DMS53 treated with DMSO at 0.1 percent for 48 hours (cell line): ENCODE measurements around the gene TRAPPC14.
"Not testable (repeated sequence)": the region's sequence is repeated elsewhere in the genome, so short reads cannot be mapped to it uniquely, and the experiment has no call there.

Experiments
- DNase-seq: peaks from one replicate; lab custom pipeline; 2025; ENCODE audit not compliant: unreplicated experiment; lab: John Stamatoyannopoulos, UW

TRAPPC14 gene, protein sequence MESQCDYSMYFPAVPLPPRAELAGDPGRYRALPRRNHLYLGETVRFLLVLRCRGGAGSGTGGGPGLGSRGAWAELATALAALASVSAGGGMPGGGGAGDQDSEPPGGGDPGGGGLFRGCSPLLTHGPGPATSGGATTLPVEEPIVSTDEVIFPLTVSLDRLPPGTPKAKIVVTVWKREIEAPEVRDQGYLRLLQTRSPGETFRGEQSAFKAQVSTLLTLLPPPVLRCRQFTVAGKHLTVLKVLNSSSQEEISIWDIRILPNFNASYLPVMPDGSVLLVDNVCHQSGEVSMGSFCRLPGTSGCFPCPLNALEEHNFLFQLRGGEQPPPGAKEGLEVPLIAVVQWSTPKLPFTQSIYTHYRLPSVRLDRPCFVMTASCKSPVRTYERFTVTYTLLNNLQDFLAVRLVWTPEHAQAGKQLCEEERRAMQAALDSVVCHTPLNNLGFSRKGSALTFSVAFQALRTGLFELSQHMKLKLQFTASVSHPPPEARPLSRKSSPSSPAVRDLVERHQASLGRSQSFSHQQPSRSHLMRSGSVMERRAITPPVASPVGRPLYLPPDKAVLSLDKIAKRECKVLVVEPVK

DNA sequence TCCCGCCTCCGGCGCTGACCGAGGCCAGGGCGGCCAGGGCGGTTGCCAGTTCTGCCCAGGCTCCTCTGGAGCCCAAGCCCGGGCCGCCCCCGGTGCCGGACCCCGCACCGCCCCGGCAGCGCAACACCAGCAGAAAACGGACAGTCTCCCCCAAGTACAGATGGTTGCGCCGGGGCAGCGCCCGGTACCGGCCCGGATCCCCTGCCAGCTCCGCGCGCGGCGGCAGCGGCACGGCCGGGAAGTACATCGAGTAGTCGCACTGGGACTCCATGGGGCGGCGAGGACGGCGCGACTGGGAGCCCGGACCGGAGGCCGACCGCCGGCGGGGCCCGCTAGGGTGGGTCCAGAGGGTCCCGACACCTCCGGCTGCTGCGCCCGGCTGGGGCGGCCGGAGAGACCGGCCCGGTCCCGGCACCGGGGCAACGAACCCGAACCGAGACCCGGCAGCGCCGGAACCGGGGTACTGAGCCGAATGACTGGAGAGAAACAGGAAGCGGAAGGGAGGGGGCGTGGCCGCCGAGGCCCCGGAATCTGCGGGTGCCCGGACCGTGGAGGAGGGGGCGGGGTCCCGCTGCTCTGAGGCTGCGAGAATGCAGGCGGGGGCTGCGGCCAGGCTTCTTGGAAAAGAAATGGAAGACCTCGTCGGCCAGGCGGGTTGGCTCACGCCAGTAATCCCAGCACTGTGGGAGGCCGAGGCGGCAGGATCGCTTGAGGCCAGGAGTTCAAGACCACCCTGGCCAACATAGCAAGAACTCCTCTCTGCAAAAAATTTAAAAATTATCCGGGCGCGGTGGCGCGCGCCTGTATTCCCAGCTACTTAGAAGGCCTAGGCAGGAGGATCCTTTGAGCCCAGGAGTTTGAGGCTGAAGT is at the start of gene TRAPPC14:
TSS of gene TRAPPC14 (minus strand) at position 495 of the 870 bp plus-strand sequence. CDS start at position 271, 224 bp downstream.
- peak; percentile 82 for DNase-seq

DNA sequence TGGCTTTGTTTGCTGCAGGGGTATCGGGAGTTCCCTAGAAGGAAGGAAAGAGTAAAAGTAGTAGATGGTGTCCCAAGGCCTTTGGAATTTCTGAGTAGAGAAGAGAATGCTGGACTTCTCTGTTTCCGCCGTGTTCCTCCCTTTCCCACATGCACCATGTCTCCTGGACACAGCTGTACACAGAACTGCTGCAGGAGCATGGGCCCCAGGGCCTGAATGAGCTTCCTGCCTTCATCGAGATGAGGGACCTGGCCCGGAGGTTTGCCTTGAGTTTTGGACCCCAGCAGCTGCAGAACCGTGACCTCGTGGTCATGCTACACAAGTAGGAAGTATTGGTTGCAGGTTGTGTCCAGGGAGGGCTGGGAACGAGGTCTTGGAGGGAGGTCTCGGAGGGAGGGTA is 45.9 kb upstream of the TRAPPC14 start:
- no peak for DNase-seq

DNA sequence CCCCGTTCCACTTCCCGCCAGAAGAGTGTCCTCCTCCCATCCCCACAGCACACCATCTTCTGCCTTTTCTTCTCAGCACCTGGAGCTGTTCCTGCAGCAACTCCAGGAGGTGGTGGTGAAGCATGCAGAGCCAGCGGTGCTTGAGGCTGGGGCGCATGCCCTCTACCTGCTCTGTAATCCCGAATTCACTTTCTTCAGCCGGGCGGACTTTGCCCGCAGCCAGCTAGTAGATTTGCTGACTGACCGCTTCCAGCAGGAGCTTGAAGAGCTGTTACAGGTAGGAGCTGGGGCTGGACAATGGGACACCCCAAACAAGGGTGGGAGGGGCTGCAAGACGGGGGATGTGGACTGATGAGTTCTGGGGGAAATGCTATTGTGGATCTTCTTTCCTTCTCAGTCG is 42.2 kb upstream of the TRAPPC14 start:
- no peak for DNase-seq

DNA sequence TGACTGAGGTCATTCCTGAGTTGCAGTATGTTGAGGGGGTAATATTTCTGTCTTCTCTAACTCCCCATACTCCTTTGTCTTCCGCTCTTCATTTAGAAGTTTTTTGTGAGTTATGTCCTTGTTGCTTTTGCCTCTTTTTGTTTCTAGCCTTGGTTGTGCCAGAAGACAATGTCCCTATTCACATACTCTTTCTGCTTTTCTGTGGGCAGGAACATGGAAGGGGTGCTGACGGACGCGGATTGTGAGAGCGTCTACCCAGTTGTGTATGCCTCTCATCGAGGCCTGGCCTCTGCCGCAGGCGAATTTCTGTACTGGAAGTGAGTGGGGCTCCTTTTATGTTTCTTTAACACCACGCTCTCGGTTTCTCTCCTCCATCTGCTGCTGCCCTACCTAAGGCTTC is 39.7 kb upstream of the TRAPPC14 start:
- no peak for DNase-seq

DNA sequence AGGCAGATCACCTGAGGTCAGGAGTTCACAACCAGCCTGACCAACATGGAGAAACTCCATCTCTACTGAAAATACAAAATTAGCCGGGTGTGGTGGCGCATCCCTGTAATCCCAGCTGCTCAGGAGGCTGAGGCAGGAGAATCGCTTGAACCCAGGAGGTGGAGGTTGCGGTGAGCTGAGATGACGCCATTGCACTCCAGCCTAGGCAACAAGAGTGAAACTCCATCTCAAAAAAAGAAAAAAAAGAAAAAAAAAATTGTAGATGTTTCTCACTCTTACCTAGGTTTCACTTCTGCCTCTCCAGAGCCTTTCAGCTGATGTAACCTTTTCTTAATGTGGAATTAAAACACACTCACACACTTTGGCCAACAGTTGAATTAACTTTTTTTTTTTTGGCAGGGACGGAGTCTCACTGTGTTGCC is 37.4 kb upstream of the TRAPPC14 start:
- DNase-seq: not testable (repeated sequence)

DNA sequence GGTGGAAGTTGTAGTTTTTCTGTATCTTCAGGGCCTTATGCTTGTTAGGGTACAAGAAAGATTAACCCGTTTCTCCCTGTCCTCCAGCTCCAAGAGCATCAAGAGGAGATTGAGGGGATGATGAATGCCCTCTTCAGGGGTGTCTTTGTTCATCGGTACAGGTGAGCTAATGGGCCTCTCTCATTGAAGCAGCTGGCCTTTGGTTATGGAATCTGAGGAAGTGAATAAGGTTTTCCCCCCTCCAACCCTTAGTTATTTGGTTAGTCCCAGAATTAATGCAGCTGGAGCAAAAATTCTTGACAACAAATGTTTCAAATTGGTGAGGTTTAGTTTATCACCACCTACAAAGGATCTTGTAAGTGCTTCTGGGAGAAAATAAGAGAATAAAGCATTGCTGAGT is 36.7 kb upstream of the TRAPPC14 start:
- no peak for DNase-seq

DNA sequence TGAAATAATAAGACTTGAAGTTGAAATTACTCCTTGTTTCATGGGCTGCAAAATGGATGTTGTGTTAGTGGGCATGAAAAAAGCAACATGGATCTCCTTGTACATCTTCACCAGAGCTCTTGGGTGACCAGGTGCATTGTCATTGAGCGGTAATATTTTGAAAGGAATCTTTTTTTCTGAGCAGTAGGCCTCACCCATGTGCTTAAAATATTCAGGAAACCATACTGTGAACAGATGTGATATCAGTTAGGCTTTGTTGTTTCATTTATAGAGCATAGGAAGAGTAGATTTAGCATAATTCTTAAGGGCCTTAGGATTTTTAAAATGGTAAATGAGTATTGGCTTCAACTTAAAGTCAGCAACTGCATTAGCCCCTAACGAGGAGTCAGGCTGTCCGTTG is 34.4 kb upstream of the TRAPPC14 start:
- no peak for DNase-seq

DNA sequence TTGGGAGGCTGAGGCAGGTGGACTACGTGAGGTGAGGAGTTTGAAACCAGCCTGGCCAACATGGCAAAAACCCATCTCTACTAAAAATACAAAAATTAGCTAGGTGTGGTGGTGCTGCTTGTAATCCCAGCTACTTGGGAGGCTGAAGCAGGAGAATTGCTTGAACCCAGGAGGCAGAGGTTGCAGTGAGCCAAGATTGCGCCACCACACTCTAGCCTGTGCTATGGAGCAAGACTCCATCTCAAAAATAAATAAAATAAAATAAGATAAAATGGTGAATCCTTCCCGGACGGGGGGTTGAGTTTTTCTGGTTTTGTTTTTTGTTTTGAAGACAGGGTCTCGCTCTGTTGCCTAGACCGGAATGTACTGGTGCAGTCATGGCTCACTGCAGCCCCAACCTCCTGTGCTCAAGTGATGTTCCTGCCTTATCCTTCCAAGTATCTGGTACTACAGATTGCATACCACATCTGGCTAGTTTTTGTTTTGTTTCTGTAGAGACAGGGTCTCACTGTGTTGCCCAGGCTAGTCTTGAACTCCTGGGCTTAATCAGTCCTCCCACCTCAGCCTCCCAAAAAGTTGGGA is 33.8 kb upstream of the TRAPPC14 start:
- DNase-seq: not testable (repeated sequence)

DNA sequence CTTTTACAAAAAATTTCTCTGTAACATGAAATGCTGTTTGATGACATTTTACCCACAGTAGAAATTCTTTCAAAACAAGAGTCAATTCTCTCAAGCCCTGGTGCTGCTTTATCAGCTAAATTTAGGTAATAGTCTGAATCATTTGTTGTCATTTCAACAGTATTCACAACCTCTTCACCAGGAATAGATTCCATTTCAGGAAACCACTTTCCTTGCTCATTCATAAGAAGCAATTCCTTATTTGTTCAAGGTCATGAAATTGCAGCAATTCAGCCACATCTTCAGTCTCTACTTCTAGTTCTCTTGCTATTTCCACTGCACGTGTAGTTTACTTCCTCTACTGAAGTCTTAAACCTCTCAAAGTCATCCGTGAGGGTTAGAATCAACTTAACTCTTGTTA is 33.3 kb upstream of the TRAPPC14 start:
- no peak for DNase-seq

DNA sequence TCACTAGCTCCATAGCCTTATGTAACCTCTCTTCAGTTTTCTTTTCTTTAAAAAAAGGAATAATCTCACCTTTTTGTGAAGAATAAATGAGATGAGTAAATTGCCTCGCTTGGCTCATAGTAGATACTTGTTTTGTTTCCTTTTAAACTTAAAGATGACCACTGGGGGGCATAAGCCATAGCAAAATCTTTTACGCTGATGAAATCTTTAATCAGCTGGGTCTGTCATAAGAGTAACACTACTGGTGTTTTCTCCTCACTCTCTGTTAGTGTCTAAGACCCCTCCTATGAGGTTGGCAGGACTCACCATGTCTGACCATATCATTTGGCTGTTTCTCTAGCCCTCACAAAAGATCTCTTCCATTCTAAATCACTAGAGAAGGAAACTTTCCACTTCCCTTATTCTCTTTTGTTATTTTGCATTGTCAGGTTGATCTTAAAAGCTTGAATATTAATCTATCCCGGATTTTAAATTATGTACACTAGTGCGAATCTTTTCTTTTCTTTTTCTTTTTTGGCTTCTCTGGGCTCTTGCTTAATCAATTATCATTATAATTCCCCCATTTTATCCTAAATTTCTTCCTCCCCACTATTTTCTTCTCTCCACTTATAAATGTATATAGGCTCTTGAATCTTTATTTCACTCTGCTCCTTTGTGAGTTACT is 31.7 kb upstream of the TRAPPC14 start:
- no peak for DNase-seq

DNA sequence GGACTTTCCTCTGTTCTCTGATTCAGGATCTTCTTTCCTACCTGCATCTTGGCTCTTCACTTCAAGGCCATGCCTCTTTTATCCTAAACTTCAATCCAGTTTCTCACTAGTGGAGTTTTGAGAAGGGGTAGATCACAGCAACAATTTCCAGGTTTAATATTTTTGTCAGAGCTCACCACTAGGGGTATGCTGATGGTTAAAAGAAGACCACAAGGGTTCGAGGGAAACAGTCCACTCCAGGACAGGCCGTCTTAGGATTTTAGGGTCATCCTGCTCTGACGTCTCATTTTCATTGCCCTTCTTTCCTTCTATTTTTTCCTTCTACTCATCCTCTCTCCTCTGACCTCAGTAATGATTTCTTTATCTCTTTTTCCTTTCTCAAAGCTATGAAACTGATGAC is 30.5 kb upstream of the TRAPPC14 start:
- no peak for DNase-seq

DNA sequence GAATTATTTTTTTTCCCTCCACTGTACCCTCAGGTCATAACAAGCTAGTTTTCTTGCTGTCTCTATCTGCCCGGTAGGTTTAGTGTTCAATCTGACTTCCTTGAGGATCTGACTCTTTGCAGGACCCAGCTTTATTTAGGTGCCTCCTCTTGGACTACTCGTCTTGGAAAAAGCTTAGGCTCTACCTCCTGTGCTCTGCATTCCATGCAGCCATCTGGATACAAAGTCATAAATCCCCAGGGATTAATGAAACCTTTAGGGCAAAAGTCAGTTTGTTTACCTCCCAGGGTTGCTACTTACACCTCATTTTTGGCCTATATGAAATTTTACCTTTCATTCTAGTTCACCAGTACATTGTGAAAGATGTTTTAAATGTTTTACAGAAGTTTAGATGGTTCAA is 27.2 kb upstream of the TRAPPC14 start:
- no peak for DNase-seq

DNA sequence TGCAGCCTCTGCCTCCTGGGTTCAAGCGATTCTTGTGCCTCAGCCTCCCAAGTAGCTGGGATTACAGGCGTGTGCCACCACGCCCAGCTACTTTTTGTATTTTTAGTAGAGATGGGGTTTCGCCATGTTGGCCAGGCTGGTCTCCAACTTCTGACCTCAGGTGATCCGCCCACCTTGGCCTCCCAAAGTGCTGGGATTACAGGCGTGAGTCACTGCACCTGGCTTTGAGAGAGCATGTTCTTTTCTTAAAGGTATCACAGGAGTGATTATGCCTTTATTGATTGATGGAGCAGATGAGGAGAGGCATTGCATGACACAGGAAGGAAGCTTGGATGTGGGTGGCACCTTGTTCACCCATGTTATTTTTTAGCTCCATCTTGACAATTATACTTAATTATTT is 24.6 kb upstream of the TRAPPC14 start:
- not testable (repeated sequence) for DNase-seq

DNA sequence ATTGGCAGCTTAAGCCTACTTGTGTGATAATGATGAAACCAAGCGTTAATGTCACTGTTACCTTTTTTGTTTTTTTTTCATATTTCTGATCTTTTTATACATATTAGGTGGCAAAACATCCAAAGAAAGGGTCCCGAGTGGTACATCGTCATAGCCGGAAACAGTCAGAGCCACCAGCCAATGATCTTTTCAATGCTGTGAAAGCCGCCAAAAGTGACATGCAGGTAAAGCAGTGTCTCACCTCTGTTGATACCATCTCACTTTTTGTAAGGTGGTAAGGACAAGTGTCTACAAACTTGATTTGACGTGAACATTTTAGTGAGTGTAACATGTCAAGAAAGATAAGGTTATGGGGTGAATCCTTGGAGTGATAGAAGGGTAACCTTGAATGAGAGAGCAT is 24.1 kb upstream of the TRAPPC14 start:
- DNase-seq: not testable (repeated sequence)

DNA sequence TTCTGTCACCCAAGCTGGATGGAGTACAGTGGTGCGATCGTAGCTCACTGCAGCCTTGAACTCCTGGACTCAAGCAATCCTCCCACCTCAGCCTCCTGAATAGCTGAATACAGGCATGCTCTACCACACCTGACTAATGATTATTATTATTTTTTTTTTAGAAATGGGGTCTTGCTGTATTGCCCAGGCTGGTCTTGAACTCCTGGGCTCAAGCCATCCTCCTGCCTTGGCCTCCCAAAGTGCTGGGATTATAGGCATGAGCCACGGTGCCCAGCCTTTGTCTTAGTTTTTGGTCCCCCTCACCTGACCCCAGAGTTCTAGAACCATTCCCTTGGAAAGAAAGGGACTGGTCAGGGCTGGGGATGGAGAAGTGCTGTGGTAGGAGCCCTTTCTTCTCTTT is 21.6 kb upstream of the TRAPPC14 start:
- not testable (repeated sequence) for DNase-seq

DNA sequence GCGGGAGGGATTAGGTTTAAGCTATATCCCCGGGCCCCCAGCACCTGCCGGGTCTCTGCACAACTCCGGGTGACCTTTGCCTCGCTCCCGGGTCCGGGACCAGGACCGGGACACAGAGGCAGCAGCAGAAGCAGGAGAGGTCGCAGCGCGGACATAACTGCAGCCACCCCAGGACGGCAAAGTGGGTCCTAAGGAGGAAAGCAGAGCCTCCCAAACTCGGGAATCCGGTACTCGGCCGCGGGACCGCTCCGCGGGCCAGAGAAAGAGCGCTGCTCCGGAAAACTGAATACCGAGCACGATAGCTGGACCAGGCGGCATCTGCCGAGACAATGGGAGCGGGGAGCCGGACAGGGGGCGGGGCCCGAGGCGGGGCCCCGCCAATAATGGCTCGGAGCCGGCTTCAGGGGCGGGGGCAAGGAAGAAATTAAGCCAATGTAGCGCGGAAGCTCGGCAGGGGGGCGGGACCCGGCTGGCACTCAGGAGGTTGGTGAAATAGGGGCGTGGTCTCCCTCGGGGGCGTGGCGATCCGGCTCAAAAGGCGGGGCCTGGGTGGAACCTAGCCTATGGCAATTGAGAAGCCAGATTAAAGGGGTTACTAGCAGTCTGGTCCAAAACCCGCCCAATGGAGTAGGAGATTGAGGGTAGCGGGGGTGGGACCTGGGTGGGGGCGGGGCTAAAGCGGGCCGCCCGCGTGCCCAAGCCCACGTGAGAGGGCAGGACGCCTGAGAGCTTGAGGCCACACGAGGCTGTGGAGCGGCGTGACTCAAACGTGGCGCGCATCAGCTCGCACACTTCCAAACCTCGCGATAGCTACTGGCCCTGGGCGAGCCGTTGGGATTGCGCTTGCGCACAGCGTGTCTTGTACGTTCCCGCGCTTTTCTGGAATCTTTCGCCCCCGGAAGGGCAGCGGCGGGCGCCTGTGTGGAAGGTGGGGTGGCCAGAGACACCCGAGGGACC is 18.8 kb upstream of the TRAPPC14 start, which contains the start of the genes GPC2 and STAG3:
TSS of gene GPC2 (minus strand) at position 337 of the 957 bp plus-strand sequence. CDS start at position 155, 182 bp downstream.
TSS of gene STAG3 (plus strand) at position 874 of the 957 bp plus-strand sequence. CDS start 2,639 bp downstream, outside the sequence.
- peak; percentile 94 for DNase-seq

DNA sequence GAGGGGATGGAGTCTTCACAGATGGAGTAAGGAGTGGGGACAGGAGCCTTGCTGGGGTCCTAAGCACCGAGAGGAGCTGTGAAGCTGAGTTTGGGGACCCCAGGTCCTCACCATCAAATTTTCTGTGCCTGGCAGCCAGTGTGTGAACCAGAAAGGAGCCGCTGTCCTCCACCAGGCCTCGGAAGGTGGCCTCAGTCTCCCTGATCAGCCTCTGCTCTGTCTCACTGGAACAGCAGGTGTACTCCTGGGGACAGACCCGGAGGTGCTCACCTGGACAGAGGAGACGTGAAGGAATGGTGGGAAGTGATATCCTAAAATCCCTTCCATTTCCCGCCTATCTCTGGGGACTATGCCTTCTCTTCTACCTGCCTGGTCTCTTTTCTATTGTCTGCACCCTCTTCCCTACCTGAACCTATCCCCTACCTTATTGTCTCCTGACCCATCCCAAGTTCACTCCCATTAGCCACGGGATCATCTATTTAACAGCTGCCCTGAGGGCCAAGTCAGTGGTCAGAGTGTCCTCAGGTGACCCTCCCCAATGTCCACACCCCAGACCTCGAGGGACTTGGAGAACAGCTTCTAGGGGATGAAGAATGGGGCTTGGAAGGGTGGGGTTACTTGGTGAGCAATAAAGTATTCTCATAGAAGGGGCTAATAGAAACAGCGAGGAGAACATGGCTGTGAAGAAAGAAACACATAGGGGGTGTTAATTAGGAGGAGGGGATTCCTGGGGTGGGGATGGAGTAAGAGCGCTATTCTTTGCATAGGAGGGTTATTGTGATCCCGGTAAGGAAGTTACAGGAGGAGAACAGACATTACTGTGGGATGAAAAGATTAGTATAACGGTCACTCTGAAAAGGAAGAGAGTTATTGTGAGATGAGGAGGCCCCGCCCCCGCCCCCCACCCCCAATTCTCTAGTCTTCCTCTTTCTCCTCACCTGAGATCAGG is 17.8 kb upstream of the TRAPPC14 start:
- no peak for DNase-seq

DNA sequence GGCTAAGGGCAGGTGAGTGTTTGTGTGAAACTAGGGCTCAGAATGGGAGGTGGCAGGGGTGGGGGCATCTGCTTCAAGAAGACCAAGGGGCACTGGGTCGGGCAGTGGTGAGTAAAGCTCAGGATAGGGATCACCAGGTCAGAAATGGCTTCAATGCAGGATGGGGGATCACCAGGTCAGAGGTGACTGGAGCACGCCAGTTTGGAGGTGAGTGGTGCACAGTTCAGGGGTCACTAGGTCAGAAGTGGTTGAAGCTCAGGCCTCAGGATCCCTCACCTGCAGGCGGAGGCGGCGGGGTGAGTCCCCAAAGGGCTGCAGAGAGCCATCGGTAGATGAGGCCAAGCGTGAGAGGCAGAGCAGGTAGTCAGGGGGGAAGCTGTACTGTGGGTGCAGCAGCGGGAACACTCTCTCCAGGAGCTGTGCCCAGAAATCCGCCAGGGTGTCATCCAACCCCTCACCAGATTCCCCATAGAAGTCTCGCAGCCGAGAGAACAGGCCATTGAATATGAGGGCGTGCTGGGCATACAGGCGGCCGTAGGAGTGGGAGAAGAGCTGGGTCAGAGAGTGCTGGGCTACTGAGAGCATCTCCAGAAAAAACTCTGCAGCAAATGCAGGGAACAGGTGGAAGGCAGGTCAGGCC is 16.9 kb upstream of the TRAPPC14 start:
- DNase-seq: no peak
